Effector memory CD4-positive, alpha-beta T cell (primary cell): ENCODE measurements around the gene LRATD1.

Source experiments
- DNase-seq, 3 donors: peaks; one replicate each; pipeline ENCODE4 v3.0.0-alpha.2; 2020
- H3K27ac ChIP-seq: 2 replicates; pipeline ENCODE4 v1.7.0; 2013; ENCODE audit warnings: mild to moderate bottlenecking, low read length, moderate library complexity; ENCODE audit not compliant: insufficient read depth, poor library complexity, severe bottlenecking
- H3K27me3 ChIP-seq: replicated peaks from 2 replicates; pipeline ENCODE4 v1.7.0; 2013; ENCODE audit warnings: mild to moderate bottlenecking, low read length; ENCODE audit not compliant: insufficient read depth, control insufficient read depth, poor library complexity, severe bottlenecking
- H3K36me3 ChIP-seq: 2 replicates; pipeline ENCODE4 v1.7.0; 2013; ENCODE audit warnings: mild to moderate bottlenecking, low read length, moderate library complexity; ENCODE audit not compliant: control insufficient read depth, insufficient read depth
- H3K4me1 ChIP-seq: 2 replicates; pipeline ENCODE4 v1.7.0; 2013; ENCODE audit warnings: low read length, mild to moderate bottlenecking; ENCODE audit not compliant: control insufficient read depth, insufficient read depth, poor library complexity, severe bottlenecking
- H3K4me3 ChIP-seq: 2 replicates; pipeline ENCODE4 v1.7.0; 2013; ENCODE audit warnings: low read length, low read depth, mild to moderate bottlenecking; ENCODE audit not compliant: insufficient read depth, poor library complexity, severe bottlenecking
- H3K9me3 ChIP-seq: 2 replicates; pipeline ENCODE4 v1.7.0; 2013; ENCODE audit warnings: mild to moderate bottlenecking, low read length, moderate library complexity; ENCODE audit not compliant: control insufficient read depth

Gene LRATD1

GRCh38 chr2:14681608-14682007 is 49.1 kb downstream of the LRATD1 start:
- H3K4me1 ChIP-seq: no peaks in the 10 kb centered on the region
- DNase-seq: no peak

More at GRCh38 chr2:14681608-14682007, 49.1 kb downstream of the LRATD1 start:
- no peaks in the 10 kb centered on the region for H3K9me3 ChIP-seq
- H3K27me3 ChIP-seq: no peaks in the 10 kb centered on the region
- H3K36me3 ChIP-seq: no peaks in the 10 kb centered on the region
- H3K4me3 ChIP-seq: no peak overlapping the region
- no peak overlapping the region for H3K27ac ChIP-seq
